ENCODE results near the gene AQR. TPM values are rescaled to one million over a fixed set of nuclear protein-coding genes. Genes with fewer than 3 reads are reported as not detected.

The AQR gene
- polyA plus RNA-seq, 1 donor from 2014 or later = 22.4 TPM

DNA sequence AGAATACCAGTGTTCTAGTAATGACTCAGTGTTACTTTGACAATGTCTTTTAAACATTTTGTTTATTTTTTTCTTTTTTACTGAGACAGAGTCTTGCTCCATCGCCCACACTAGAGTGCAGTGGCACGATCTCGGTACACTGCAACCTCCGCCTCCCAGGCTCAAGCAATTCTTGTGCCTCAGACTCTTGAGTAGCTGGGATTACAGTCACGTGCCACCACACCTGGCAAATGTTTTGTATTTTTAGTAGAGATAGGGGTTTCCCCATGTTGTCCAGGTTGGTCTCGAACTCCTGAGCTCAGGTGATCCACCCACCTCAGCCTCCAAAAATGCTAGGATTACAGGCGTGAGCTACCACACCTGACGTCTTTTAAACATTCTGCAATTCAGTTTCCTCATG, 15.7 kb downstream of the AQR start:
- Histone ChIP-seq H3K36me3 (ENCODE audit: insufficient read depth, low read length) (peaks cover 5% of the 10 kb centered on the region), H3K27ac (ENCODE audit: low read length) (no peak overlapping the region), H3K79me2 (replicated peaks; ENCODE audit: insufficient read depth, low read length) (no peaks in the 10 kb centered on the region), H3K4me3 (ENCODE audit: low read length) (no peak overlapping the region), H2AFZ (ENCODE audit: low read depth, low read length) (no peak overlapping the region), H3K9ac (ENCODE audit: low read length) (no peak overlapping the region), H3F3A (ENCODE audit: insufficient read depth, low read length, poor library complexity, severe bottlenecking) (no peaks in the 10 kb centered on the region), H4K20me1 (ENCODE audit: insufficient read depth) (no peaks in the 10 kb centered on the region), H3K9me3 (ENCODE audit: low read length) (no peaks in the 10 kb centered on the region), H3K27me3 (ENCODE audit: insufficient read depth, low read depth, low read length) (no peaks in the 10 kb centered on the region), H3K4me2 (ENCODE audit: low read length) (no peak overlapping the region), H3K9me2 (ENCODE audit: insufficient read depth, low read length) (no peaks in the 10 kb centered on the region)
- TF ChIP-seq TAF1 (IDR thresholded peaks at IDR 0.05; ENCODE audit: low read depth) (no peak), CTCF (IDR thresholded peaks at IDR 0.05; ENCODE audit: poor library complexity, severe bottlenecking) (no peak)
- TF ChIP-seq, protein P1, sequence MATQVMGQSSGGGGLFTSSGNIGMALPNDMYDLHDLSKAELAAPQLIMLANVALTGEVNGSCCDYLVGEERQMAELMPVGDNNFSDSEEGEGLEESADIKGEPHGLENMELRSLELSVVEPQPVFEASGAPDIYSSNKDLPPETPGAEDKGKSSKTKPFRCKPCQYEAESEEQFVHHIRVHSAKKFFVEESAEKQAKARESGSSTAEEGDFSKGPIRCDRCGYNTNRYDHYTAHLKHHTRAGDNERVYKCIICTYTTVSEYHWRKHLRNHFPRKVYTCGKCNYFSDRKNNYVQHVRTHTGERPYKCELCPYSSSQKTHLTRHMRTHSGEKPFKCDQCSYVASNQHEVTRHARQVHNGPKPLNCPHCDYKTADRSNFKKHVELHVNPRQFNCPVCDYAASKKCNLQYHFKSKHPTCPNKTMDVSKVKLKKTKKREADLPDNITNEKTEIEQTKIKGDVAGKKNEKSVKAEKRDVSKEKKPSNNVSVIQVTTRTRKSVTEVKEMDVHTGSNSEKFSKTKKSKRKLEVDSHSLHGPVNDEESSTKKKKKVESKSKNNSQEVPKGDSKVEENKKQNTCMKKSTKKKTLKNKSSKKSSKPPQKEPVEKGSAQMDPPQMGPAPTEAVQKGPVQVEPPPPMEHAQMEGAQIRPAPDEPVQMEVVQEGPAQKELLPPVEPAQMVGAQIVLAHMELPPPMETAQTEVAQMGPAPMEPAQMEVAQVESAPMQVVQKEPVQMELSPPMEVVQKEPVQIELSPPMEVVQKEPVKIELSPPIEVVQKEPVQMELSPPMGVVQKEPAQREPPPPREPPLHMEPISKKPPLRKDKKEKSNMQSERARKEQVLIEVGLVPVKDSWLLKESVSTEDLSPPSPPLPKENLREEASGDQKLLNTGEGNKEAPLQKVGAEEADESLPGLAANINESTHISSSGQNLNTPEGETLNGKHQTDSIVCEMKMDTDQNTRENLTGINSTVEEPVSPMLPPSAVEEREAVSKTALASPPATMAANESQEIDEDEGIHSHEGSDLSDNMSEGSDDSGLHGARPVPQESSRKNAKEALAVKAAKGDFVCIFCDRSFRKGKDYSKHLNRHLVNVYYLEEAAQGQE (IDR thresholded peaks at IDR 0.05; ENCODE audit: borderline replicate concordance) = no peak

- Histone ChIP-seq H3K4me3 (ENCODE audit: low read length) (no peak overlapping the region), H4K20me1 (ENCODE audit: insufficient read depth) (no peaks in the 10 kb centered on the region), H3K27ac (ENCODE audit: low read length) (no peak overlapping the region), H3K9me2 (ENCODE audit: insufficient read depth, low read length) (no peaks in the 10 kb centered on the region), H3K27me3 (ENCODE audit: insufficient read depth, low read depth, low read length) (no peaks in the 10 kb centered on the region), H3K9me3 (ENCODE audit: low read length) (no peaks in the 10 kb centered on the region), H3K4me2 (ENCODE audit: low read length) (no peak overlapping the region), H3K79me2 (replicated peaks; ENCODE audit: insufficient read depth, low read length) (no peaks in the 10 kb centered on the region), H3K9ac (ENCODE audit: low read length) (no peak overlapping the region), H3K36me3 (ENCODE audit: insufficient read depth, low read length) (peaks cover 5% of the 10 kb centered on the region), H2AFZ (ENCODE audit: low read depth, low read length) (no peak overlapping the region), H3F3A (ENCODE audit: insufficient read depth, low read length, poor library complexity, severe bottlenecking) (no peaks in the 10 kb centered on the region)
- TF ChIP-seq EZH2 (IDR thresholded peaks at IDR 0.05; ENCODE audit: borderline replicate concordance, insufficient read depth, low read length, poor library complexity, severe bottlenecking) (no peak), TAF1 (IDR thresholded peaks at IDR 0.05; ENCODE audit: low read depth) (no peak), EP300 (conservative IDR thresholded peaks at IDR 0.05; ENCODE audit: poor library complexity, severe bottlenecking) (no peak), RAD21 (conservative IDR thresholded peaks at IDR 0.05) (no peak), SMC3 (conservative IDR thresholded peaks at IDR 0.05; ENCODE audit: poor library complexity) (no peak), MXI1 (conservative IDR thresholded peaks at IDR 0.05; ENCODE audit: poor library complexity, severe bottlenecking) (no peak), CTCF (IDR thresholded peaks at IDR 0.05; ENCODE audit: poor library complexity, severe bottlenecking) (no peak), POLR2AphosphoS5 (IDR thresholded peaks at IDR 0.05) (no peak)
- TF ChIP-seq, protein P1 (IDR thresholded peaks at IDR 0.05; ENCODE audit: borderline replicate concordance) = no peak
Observed at GRCh38 chr15:34952481-34952880, 17.1 kb downstream of the AQR start.

Data from neural cell (in vitro differentiated cells).